HepG2 (cell line): ENCODE measurements around the gene PC. TPM values are rescaled to one million over a fixed set of nuclear protein-coding genes. Genes with fewer than 3 reads are reported as not detected.

Experiments
- ATAC-seq: fragments of 200-7000 bp; cut with Tn5 transposase; 3 replicates; pipeline ENCODE4 v1.9.1; 2020; ENCODE audit warnings: mild to moderate bottlenecking, moderate library complexity
- BruUV-seq: library from RNA; stranded (reverse); fragments of 400-500 nt; replicated peaks from 2 replicates; lab custom pipeline; 2021; lab: Mats Ljungman, UMichigan
- CTCF ChIA-PET: fragments of 300-600 bp; formaldehyde crosslinking; extraction: SDS; loops from one replicate; lab custom pipeline; 2021; ENCODE audit warnings: low total read pairs, inconsistent platforms, low intra/inter-chr PET ratio; lab: Yijun Ruan, JAX
- POLR2A ChIA-PET: fragments of 350-600 bp; sonication (Branson Sonifier 250); formaldehyde crosslinking; loops from one replicate; lab custom pipeline; 2020; ENCODE audit warnings: antibody characterized with exemption, inconsistent platforms; lab: Yijun Ruan, JAX
- DNase-seq: peaks from one replicate; pipeline ENCODE4 v3.0.0-alpha.2; 2015; ENCODE audit warnings: low spot score
- FAIRE-seq: peaks from 3 replicates; lab custom pipeline; 2011; peaks lifted over from hg19 to GRCh38; lab: Jason Lieb, UNC
- H2AFZ ChIP-seq: one replicate; pipeline ENCODE4 v1.6.1; 2011; ENCODE audit warnings: low read length, inconsistent platforms
- H3K27ac ChIP-seq: fragments of 300-600 bp; 3 replicates; pipeline ENCODE4 v1.8.0; 2011; ENCODE audit warnings: mixed run types, mild to moderate bottlenecking, mixed read lengths, low read length, inconsistent platforms; ENCODE audit not compliant: insufficient read depth; ENCODE audit errors: extremely low read length
- H3K27me3 ChIP-seq, 2 experiments: fragments of 200-600 bp in 1 of 2; 2 replicates in 1 of 2; 3 replicates in 1 of 2; pipeline versions ENCODE4 v1.6.0 to v1.8.0; 2011; ENCODE audit warnings: low read length in 2 of 2, mild to moderate bottlenecking in 2 of 2, moderate library complexity in 2 of 2, inconsistent platforms in 1 of 2; ENCODE audit not compliant: insufficient read depth in 2 of 2, control insufficient read depth in 1 of 2
- H3K36me3 ChIP-seq, 2 experiments: fragments of 200-600 bp in 1 of 2; replicated peaks in 1 of 2; 2 replicates in 1 of 2; 3 replicates in 1 of 2; pipeline versions ENCODE4 v1.5.1 to v1.8.0; 2011; ENCODE audit warnings: low read length in 2 of 2, inconsistent platforms in 1 of 2; ENCODE audit not compliant: insufficient read depth in 2 of 2, control insufficient read depth in 1 of 2
- H3K4me1 ChIP-seq: 2 replicates; pipeline ENCODE4 v1.5.1; 2012; ENCODE audit warnings: low read length, inconsistent platforms; ENCODE audit not compliant: insufficient read depth
- H3K4me2 ChIP-seq: 2 replicates; pipeline ENCODE4 v1.6.0; 2011; ENCODE audit warnings: low read depth, low read length, inconsistent platforms
- H3K4me3 ChIP-seq, 3 experiments: fragments of 200-600 bp in 1 of 3; sonication (generic), shearing (Covaris generic) in 1 of 3; replicated peaks in 1 of 3; 2 replicates each; pipeline ENCODE4 v1.5.1; 2011 to 2016; ENCODE audit warnings: low read length in 3 of 3, inconsistent platforms in 2 of 3, low read depth in 2 of 3, mild to moderate bottlenecking in 2 of 3, control low read depth in 1 of 3, mixed read lengths in 1 of 3; ENCODE audit not compliant: insufficient read depth in 1 of 3
- H3K79me2 ChIP-seq: one replicate; pipeline ENCODE4 v1.6.1; 2011; ENCODE audit warnings: low read length, inconsistent platforms; ENCODE audit not compliant: insufficient read depth
- H3K9ac ChIP-seq: 2 replicates; pipeline ENCODE4 v1.6.0; 2011; ENCODE audit warnings: mild to moderate bottlenecking, low read depth, low read length, inconsistent platforms; ENCODE audit not compliant: insufficient read depth
- H3K9me3 ChIP-seq: 2 replicates; pipeline ENCODE4 v1.5.1; 2012; ENCODE audit warnings: mild to moderate bottlenecking, low read length
- H4K20me1 ChIP-seq: 2 replicates; pipeline ENCODE4 v1.6.0; 2011; ENCODE audit warnings: inconsistent platforms, mild to moderate bottlenecking, low read length, moderate library complexity; ENCODE audit not compliant: insufficient read depth
- FIP1L1 ChIP-seq: fragments of 200-400 bp; formaldehyde crosslinking; IDR thresholded peaks from 2 replicates; pipeline ENCODE4 v1.6.1; 2018; ENCODE audit warnings: low read depth, mild to moderate bottlenecking, low read length, moderate library complexity, borderline replicate concordance; ENCODE audit not compliant: insufficient read depth
- HNRNPH1 ChIP-seq: fragments of 200-400 bp; formaldehyde crosslinking; optimal IDR thresholded peaks from 2 replicates; pipeline ENCODE3; 2017; ENCODE audit warnings: mild to moderate bottlenecking, low read depth, low read length
- MED13 ChIP-seq: sonication (generic); formaldehyde crosslinking; IDR thresholded peaks from 2 replicates; pipeline ENCODE4 v1.5.0; 2020; ENCODE audit warnings: missing genetic modification reagents
- NFKB2 ChIP-seq: sonication (generic); formaldehyde crosslinking; IDR thresholded peaks from 2 replicates; pipeline ENCODE4 v1.4.0; 2020; ENCODE audit warnings: missing genetic modification reagents, borderline replicate concordance
- NR3C1 ChIP-seq: sonication (generic); formaldehyde crosslinking; IDR thresholded peaks from 2 replicates; pipeline ENCODE4 v1.4.0; 2020; ENCODE audit warnings: missing genetic modification reagents
- PCBP1 ChIP-seq: fragments of 200-400 bp; formaldehyde crosslinking; IDR thresholded peaks from 2 replicates; pipeline ENCODE4 v1.6.1; 2017; ENCODE audit warnings: mild to moderate bottlenecking, low read depth, low read length, borderline replicate concordance
- POGZ ChIP-seq: sonication (generic); formaldehyde crosslinking; IDR thresholded peaks from 2 replicates; pipeline ENCODE4 v1.4.0; 2020; ENCODE audit warnings: mild to moderate bottlenecking, missing genetic modification reagents
- THAP11 ChIP-seq: IDR thresholded peaks from 2 replicates; pipeline ENCODE4 v1.6.1; 2016; ENCODE audit warnings: missing biosample characterization, missing genetic modification reagents
- ZFY ChIP-seq: sonication (generic); formaldehyde crosslinking; IDR thresholded peaks from 2 replicates; pipeline ENCODE4 v1.4.0; 2020; ENCODE audit warnings: missing genetic modification reagents
- ZKSCAN1 ChIP-seq: fragments of 150-350 bp; IDR thresholded peaks from 2 replicates; pipeline ENCODE4 v1.6.1; 2014; ENCODE audit warnings: low read length
- ZNF138 ChIP-seq: sonication (generic); formaldehyde crosslinking; IDR thresholded peaks from 2 replicates; pipeline ENCODE4 v1.5.0; 2020; ENCODE audit warnings: mild to moderate bottlenecking, low read depth, missing genetic modification reagents
- ZNF713 ChIP-seq: sonication (generic); formaldehyde crosslinking; IDR thresholded peaks from 2 replicates; pipeline ENCODE4 v1.4.0; 2020; ENCODE audit warnings: mild to moderate bottlenecking, missing genetic modification reagents
- ZNF839 ChIP-seq: sonication (generic); formaldehyde crosslinking; IDR thresholded peaks from 2 replicates; pipeline ENCODE4 v1.4.0; 2020; ENCODE audit warnings: missing genetic modification reagents, mild to moderate bottlenecking, borderline replicate concordance
- WGBS: methylation state at CpG from one replicate; pipeline ENCODE4 v1.1.6; 2017; ENCODE audit warnings: low lambda C conversion rate; 5-methylcytosine and 5-hydroxymethylcytosine counted together
- in situ Hi-C: cut with HindIII; loops from 2 replicates; pipeline ENCODE4 v1.10.0; 2017; ENCODE audit warnings: low pct_unique_long_range_greater_than_20kb; ENCODE audit not compliant: extremely low pct_ligation_motif_present
- intact Hi-C: fragments of 100-400 bp; cut with micrococcal nuclease; formaldehyde crosslinking; loops from one replicate; pipeline ENCODE4 v1.10.0; 2022; ENCODE audit not compliant: unreplicated experiment
- polyA plus RNA-seq, 8 experiments: library from polyadenylated mRNA; depleted of rRNA in 3 of 8; stranded (reverse) in 7 of 8; unstranded in 1 of 8; fragments of >200 nt; fragmentation: Illumina TruSeq in 4 of 8; extraction: Trizol in 4 of 8; gene quantifications; 2 replicates each; pipeline versions ENCODE4 v1.2.1 to v1.2.3, GENCODE V29; 2011 to 2016; ENCODE audit warnings: low read depth in 4 of 8, missing spikeins in 1 of 8, mixed read lengths in 1 of 8; ENCODE audit not compliant: insufficient read depth in 1 of 8
- total RNA-seq, 5 experiments: library from RNA; depleted of rRNA; stranded (reverse); fragments of >200 nt; fragmentation: Illumina TruSeq; extraction: Trizol; gene quantifications; 2 replicates each; pipeline ENCODE4 v1.2.3, GENCODE V29; 2016; ENCODE audit warnings: low read depth in 1 of 5
- TF ChIP-seq, protein P1 (sequence below): sonication (generic); formaldehyde crosslinking; conservative IDR thresholded peaks from 2 replicates; pipeline ENCODE4 v1.4.0; 2020; ENCODE audit warnings: missing genetic modification reagents
- TF ChIP-seq, protein P2 (sequence below): sonication (generic); formaldehyde crosslinking; IDR thresholded peaks from 2 replicates; pipeline ENCODE4 v1.9.0; 2021; ENCODE audit warnings: missing genetic modification reagents, borderline replicate concordance
- TF ChIP-seq, protein P3 (sequence below): sonication (generic); formaldehyde crosslinking; IDR thresholded peaks from 2 replicates; pipeline ENCODE4 v1.4.0; 2020; ENCODE audit warnings: missing genetic modification reagents
- TF ChIP-seq, protein P4 (sequence below): sonication (generic); formaldehyde crosslinking; IDR thresholded peaks from 2 replicates; pipeline ENCODE4 v1.4.0; 2020; ENCODE audit warnings: missing genetic modification reagents
- TF ChIP-seq, protein P5 (sequence below): sonication (generic); formaldehyde crosslinking; IDR thresholded peaks from 2 replicates; pipeline ENCODE4 v1.4.0; 2020; ENCODE audit warnings: missing genetic modification reagents, borderline replicate concordance

Gene PC
- total and polyA plus RNA-seq, 2 of the 13 experiments (the other 11 are each of a cell fraction or from before 2014, with no cell fraction given): 29.0 to 39.0 TPM

DNA sequence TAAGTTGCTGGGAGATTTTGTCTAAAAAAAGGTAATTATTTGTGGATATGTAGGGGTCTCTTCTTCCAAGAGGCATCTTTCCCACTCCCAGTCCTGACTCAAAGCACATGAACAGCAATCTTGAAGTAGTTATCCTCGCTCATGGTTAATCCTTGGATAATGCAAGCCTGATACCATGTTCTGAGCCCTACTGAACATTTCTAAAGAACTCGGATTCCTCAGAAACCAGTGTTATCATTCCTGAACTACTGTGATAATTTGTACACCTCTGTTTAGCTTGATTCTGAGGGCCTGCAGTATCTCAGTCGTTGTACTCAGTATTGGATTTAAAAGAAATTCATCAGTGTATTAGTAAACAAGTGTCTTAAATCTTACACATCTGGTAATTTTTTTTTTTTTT lies 137.3 kb downstream of the PC start (continued):
- TF ChIP-seq, protein P1, sequence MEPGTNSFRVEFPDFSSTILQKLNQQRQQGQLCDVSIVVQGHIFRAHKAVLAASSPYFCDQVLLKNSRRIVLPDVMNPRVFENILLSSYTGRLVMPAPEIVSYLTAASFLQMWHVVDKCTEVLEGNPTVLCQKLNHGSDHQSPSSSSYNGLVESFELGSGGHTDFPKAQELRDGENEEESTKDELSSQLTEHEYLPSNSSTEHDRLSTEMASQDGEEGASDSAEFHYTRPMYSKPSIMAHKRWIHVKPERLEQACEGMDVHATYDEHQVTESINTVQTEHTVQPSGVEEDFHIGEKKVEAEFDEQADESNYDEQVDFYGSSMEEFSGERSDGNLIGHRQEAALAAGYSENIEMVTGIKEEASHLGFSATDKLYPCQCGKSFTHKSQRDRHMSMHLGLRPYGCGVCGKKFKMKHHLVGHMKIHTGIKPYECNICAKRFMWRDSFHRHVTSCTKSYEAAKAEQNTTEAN (CRISPR knock-in tag): no peak
- TF ChIP-seq POGZ (CRISPR knock-in tag): no peak
- TF ChIP-seq FIP1L1: no peak
- TF ChIP-seq, all 625 proteins: peak for 0

DNA sequence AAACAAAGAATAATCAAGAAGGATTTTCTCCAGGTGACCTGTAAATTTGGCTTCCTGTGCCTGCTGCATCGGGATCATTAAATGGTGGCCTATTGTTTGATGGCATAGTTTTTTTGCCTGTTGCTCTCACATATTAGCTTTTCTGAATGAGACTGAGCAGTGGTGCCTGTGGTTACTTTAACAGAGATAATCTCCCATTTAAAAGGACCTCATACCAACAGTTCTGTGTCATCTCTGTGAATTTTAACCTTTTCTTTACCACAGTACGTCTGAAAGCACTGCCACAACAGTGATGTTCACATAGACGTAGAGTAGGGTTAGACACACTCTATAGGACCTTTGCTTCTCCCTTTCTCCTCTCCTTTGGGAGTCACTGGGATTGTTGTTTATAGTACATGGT lies 137.8 kb downstream of the PC start:
- in situ Hi-C loops: no loop called here
- Histone ChIP-seq H3K36me3 (peaks cover 0 to 4% of the 10 kb centered on the region in 2 experiments; a peak in 1 of 5 replicates), H3K4me1 (no peaks in the 10 kb centered on the region), H4K20me1 (no peaks in the 10 kb centered on the region), H3K27me3 (no peaks in the 10 kb centered on the region), H3K4me2 (no peak overlapping the region), H3K4me3 (no peak overlapping the region), H3K79me2 (no peaks in the 10 kb centered on the region), H3K9me3 (no peaks in the 10 kb centered on the region), H2AFZ (no peak overlapping the region), H3K9ac (no peak overlapping the region), H3K27ac (no peak overlapping the region)
- 96% methylated on average over 3 of the region's 3 CpGs for WGBS
- CTCF ChIA-PET: no interaction called here
- POLR2A ChIA-PET: no interaction called here
- intact Hi-C loops: no loop called here
- ATAC-seq (no peak), DNase-seq (no peak), FAIRE-seq (no peak)
- no TSS peak for BruUV-seq
- TF ChIP-seq NFKB2 (no peak), ZFY (CRISPR knock-in tag) (no peak), THAP11 (CRISPR knock-in tag) (no peak), NR3C1 (CRISPR knock-in tag) (no peak), ZNF138 (CRISPR knock-in tag) (no peak), ZNF713 (CRISPR knock-in tag) (no peak), ZNF839 (CRISPR knock-in tag) (no peak), PCBP1 (no peak), MED13 (CRISPR knock-in tag) (no peak), ZKSCAN1 (no peak), HNRNPH1 (no peak)
- TF ChIP-seq, protein P2, sequence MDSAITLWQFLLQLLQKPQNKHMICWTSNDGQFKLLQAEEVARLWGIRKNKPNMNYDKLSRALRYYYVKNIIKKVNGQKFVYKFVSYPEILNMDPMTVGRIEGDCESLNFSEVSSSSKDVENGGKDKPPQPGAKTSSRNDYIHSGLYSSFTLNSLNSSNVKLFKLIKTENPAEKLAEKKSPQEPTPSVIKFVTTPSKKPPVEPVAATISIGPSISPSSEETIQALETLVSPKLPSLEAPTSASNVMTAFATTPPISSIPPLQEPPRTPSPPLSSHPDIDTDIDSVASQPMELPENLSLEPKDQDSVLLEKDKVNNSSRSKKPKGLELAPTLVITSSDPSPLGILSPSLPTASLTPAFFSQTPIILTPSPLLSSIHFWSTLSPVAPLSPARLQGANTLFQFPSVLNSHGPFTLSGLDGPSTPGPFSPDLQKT: no peak
- TF ChIP-seq, protein P3, sequence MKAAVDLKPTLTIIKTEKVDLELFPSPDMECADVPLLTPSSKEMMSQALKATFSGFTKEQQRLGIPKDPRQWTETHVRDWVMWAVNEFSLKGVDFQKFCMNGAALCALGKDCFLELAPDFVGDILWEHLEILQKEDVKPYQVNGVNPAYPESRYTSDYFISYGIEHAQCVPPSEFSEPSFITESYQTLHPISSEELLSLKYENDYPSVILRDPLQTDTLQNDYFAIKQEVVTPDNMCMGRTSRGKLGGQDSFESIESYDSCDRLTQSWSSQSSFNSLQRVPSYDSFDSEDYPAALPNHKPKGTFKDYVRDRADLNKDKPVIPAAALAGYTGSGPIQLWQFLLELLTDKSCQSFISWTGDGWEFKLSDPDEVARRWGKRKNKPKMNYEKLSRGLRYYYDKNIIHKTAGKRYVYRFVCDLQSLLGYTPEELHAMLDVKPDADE: no peak
- TF ChIP-seq, protein P4, sequence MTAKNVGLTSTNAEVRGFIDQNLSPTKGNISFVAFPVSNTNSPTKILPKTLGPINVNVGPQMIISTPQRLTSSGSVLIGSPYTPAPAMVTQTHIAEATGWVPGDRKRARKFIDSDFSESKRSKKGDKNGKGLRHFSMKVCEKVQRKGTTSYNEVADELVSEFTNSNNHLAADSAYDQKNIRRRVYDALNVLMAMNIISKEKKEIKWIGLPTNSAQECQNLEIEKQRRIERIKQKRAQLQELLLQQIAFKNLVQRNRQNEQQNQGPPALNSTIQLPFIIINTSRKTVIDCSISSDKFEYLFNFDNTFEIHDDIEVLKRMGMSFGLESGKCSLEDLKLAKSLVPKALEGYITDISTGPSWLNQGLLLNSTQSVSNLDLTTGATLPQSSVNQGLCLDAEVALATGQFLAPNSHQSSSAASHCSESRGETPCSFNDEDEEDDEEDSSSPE: no peak
- TF ChIP-seq, protein P5, sequence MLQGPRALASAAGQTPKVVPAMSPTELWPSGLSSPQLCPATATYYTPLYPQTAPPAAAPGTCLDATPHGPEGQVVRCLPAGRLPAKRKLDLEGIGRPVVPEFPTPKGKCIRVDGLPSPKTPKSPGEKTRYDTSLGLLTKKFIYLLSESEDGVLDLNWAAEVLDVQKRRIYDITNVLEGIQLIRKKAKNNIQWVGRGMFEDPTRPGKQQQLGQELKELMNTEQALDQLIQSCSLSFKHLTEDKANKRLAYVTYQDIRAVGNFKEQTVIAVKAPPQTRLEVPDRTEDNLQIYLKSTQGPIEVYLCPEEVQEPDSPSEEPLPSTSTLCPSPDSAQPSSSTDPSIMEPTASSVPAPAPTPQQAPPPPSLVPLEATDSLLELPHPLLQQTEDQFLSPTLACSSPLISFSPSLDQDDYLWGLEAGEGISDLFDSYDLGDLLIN (CRISPR knock-in tag): no peak
